H1 (cell line): ENCODE data around the gene PNPLA1. TPM values are rescaled to one million over a fixed set of nuclear protein-coding genes. Genes with fewer than 3 reads are reported as not detected.

Experiments used
- CTCF ChIA-PET: fragments of 300-600 bp; sonication (Branson Sonifier 250); formaldehyde crosslinking; loops from one replicate; lab custom pipeline; 2021; ENCODE audit not compliant: partially characterized antibody; lab: Charles Lee
- POLR2A ChIA-PET: fragments of 300-600 bp; sonication (Branson Sonifier 250); formaldehyde crosslinking; loops from one replicate; lab custom pipeline; 2021; ENCODE audit warnings: inconsistent platforms; ENCODE audit not compliant: partially characterized antibody; lab: Charles Lee
- DNase-seq, 2 experiments: peaks; one replicate each; pipeline versions ENCODE4 v3.0.0 to v3.0.0-alpha.2; 2010 to 2022; ENCODE audit warnings: low spot score in 2 of 2, low read depth in 1 of 2, mixed read lengths in 1 of 2
- FAIRE-seq: peaks from 2 replicates; lab custom pipeline; 2011; peaks lifted over from hg19 to GRCh38; lab: Jason Lieb, UNC
- H2AFZ ChIP-seq: 2 replicates; pipeline ENCODE4 v1.8.1; 2012; ENCODE audit warnings: low read length, inconsistent platforms
- H2AK5ac ChIP-seq: 2 replicates; pipeline ENCODE4 v1.6.1; 2013; ENCODE audit warnings: low read depth, low read length
- H2BK120ac ChIP-seq: replicated peaks from 2 replicates; pipeline ENCODE3; 2013; ENCODE audit warnings: low read depth, low read length, inconsistent platforms
- H2BK12ac ChIP-seq: 2 replicates; pipeline ENCODE4 v1.6.1; 2013; ENCODE audit warnings: low read depth, low read length
- H2BK15ac ChIP-seq: 2 replicates; pipeline ENCODE4 v1.6.1; 2013; ENCODE audit warnings: low read length
- H2BK20ac ChIP-seq: 2 replicates; pipeline ENCODE4 v1.6.1; 2013; ENCODE audit warnings: low read length
- H2BK5ac ChIP-seq: 2 replicates; pipeline ENCODE4 v1.6.1; 2013; ENCODE audit warnings: low read depth, low read length
- H3K14ac ChIP-seq: 2 replicates; pipeline ENCODE4 v1.6.1; 2013; ENCODE audit warnings: inconsistent platforms; ENCODE audit not compliant: insufficient read length
- H3K18ac ChIP-seq: 2 replicates; pipeline ENCODE4 v1.6.1; 2013; ENCODE audit warnings: low read length; ENCODE audit errors: extremely low read depth
- H3K23ac ChIP-seq: 2 replicates; pipeline ENCODE4 v1.6.1; 2013; ENCODE audit warnings: inconsistent platforms; ENCODE audit not compliant: insufficient read length
- H3K23me2 ChIP-seq: 2 replicates; pipeline ENCODE4 v1.6.1; 2013; ENCODE audit warnings: low read depth, low read length
- H3K27ac ChIP-seq: 2 replicates; pipeline ENCODE4 v1.6.1; 2011; ENCODE audit warnings: low read depth, low read length, inconsistent platforms
- H3K27me3 ChIP-seq, 4 experiments: replicated peaks in 1 of 4; 1 replicate in 1 of 4; 2 replicates in 3 of 4; pipeline versions ENCODE4 v1.6.1 to v1.8.1; 2011 to 2013; ENCODE audit warnings: low read length in 3 of 4, mild to moderate bottlenecking in 3 of 4, inconsistent platforms in 2 of 4, mixed read lengths in 2 of 4, moderate library complexity in 1 of 4; ENCODE audit not compliant: control insufficient read depth in 3 of 4, insufficient read depth in 3 of 4; ENCODE audit errors: extremely low read depth in 1 of 4
- H3K36me3 ChIP-seq, 4 experiments: 2 replicates each; pipeline versions ENCODE4 v1.6.1 to v1.8.1; 2011 to 2013; ENCODE audit warnings: mild to moderate bottlenecking in 4 of 4, low read length in 3 of 4, moderate library complexity in 2 of 4, control low read depth in 1 of 4, inconsistent platforms in 1 of 4; ENCODE audit not compliant: insufficient read depth in 4 of 4, control insufficient read depth in 2 of 4
- H3K4ac ChIP-seq: replicated peaks from 2 replicates; pipeline ENCODE3; 2013; ENCODE audit warnings: low read length, low read depth, mixed read lengths, inconsistent platforms; ENCODE audit not compliant: insufficient read length
- H3K4me1 ChIP-seq, 4 experiments: replicated peaks in 1 of 4; 1 replicate in 1 of 4; 2 replicates in 3 of 4; pipeline versions ENCODE4 v1.6.1 to v1.8.1; 2011 to 2013; ENCODE audit warnings: low read length in 3 of 4, inconsistent platforms in 2 of 4, mixed read lengths in 1 of 4; ENCODE audit not compliant: insufficient read depth in 4 of 4, control insufficient read depth in 3 of 4
- H3K4me2 ChIP-seq, 2 experiments: 2 replicates each; pipeline versions ENCODE4 v1.6.1 to v1.8.1; 2011 to 2013; ENCODE audit warnings: low read depth in 2 of 2, low read length in 2 of 2, control low read depth in 1 of 2, inconsistent platforms in 1 of 2, mild to moderate bottlenecking in 1 of 2; ENCODE audit not compliant: insufficient read depth in 1 of 2
- H3K4me3 ChIP-seq, 4 experiments: fragments of 200-600, 300-600 bp in 1 of 4; sonication (generic), shearing (Covaris generic), sonication (Bioruptor Twin) in 1 of 4; 2 replicates each; pipeline versions ENCODE4 v1.5.1 to v1.8.1; 2011 to 2016; ENCODE audit warnings: low read length in 4 of 4, low read depth in 3 of 4, control low read depth in 2 of 4, inconsistent platforms in 2 of 4, mild to moderate bottlenecking in 2 of 4, mixed read lengths in 1 of 4, moderate library complexity in 1 of 4; ENCODE audit not compliant: insufficient read depth in 2 of 4; ENCODE audit errors: extremely low read depth in 1 of 4
- H3K56ac ChIP-seq: replicated peaks from 2 replicates; pipeline ENCODE3; 2013; ENCODE audit warnings: low read depth, mild to moderate bottlenecking, mixed read lengths, low read length, inconsistent platforms; ENCODE audit not compliant: insufficient read length
- H3K79me1 ChIP-seq: 2 replicates; pipeline ENCODE4 v1.6.1; 2013; ENCODE audit warnings: low read depth, low read length, control low read depth
- H3K79me2 ChIP-seq, 2 experiments: 2 replicates each; pipeline versions ENCODE4 v1.6.1 to v1.8.1; 2012 to 2013; ENCODE audit warnings: low read length in 2 of 2, mild to moderate bottlenecking in 2 of 2, inconsistent platforms in 1 of 2; ENCODE audit not compliant: insufficient read depth in 2 of 2, control insufficient read depth in 1 of 2
- H3K9ac ChIP-seq, 4 experiments: replicated peaks in 1 of 4; 1 replicate in 1 of 4; 2 replicates in 3 of 4; pipeline versions ENCODE4 v1.6.1 to v1.8.1; 2011 to 2013; ENCODE audit warnings: low read depth in 3 of 4, low read length in 3 of 4, control low read depth in 2 of 4, mild to moderate bottlenecking in 2 of 4, moderate library complexity in 2 of 4, inconsistent platforms in 1 of 4; ENCODE audit errors: extremely low read depth in 1 of 4
- H3K9me3 ChIP-seq, 2 experiments: 2 replicates each; pipeline versions ENCODE4 v1.6.1 to v1.8.1; 2012 to 2013; ENCODE audit warnings: mild to moderate bottlenecking in 2 of 2, moderate library complexity in 2 of 2, control low read depth in 1 of 2, inconsistent platforms in 1 of 2, low read depth in 1 of 2, low read length in 1 of 2, mixed read lengths in 1 of 2; ENCODE audit not compliant: insufficient read depth in 2 of 2
- H4K20me1 ChIP-seq, 2 experiments: replicated peaks in 1 of 2; 2 replicates each; pipeline versions ENCODE3 to v1.8.1; 2011 to 2013; ENCODE audit warnings: inconsistent platforms in 2 of 2, low read length in 2 of 2, mild to moderate bottlenecking in 1 of 2; ENCODE audit not compliant: insufficient read depth in 2 of 2, control insufficient read depth in 1 of 2
- H4K5ac ChIP-seq: 2 replicates; pipeline ENCODE4 v1.6.1; 2013; ENCODE audit warnings: low read length, low read depth, mixed read lengths, inconsistent platforms; ENCODE audit not compliant: insufficient read length
- H4K8ac ChIP-seq: 2 replicates; pipeline ENCODE4 v1.8.0; 2013; ENCODE audit warnings: mild to moderate bottlenecking, moderate library complexity, low read length, inconsistent platforms; ENCODE audit not compliant: insufficient read depth; ENCODE audit errors: extremely low read depth
- H4K91ac ChIP-seq: replicated peaks from 2 replicates; pipeline ENCODE3; 2013; ENCODE audit warnings: low read length, mixed read lengths, inconsistent platforms; ENCODE audit not compliant: insufficient read length
- ASH2L ChIP-seq: fragments of 200-600, 300-600 bp; sonication (generic); IDR thresholded peaks from one replicate; pipeline ENCODE4 v1.7.1; 2017; ENCODE audit warnings: low read length
- ATF3 ChIP-seq: IDR thresholded peaks from 2 replicates; pipeline ENCODE4 v1.6.1; 2011; ENCODE audit warnings: low read depth, mild to moderate bottlenecking, low read length; ENCODE audit not compliant: insufficient read depth
- EGR1 ChIP-seq: IDR thresholded peaks from 2 replicates; pipeline ENCODE4 v1.6.1; 2011; ENCODE audit warnings: low read depth, low read length, borderline replicate concordance
- JUND ChIP-seq: IDR thresholded peaks from 2 replicates; pipeline ENCODE4 v1.6.1; 2011; ENCODE audit warnings: mild to moderate bottlenecking, improper control_type of control experiment, low read length
- RXRA ChIP-seq: IDR thresholded peaks from 2 replicates; pipeline ENCODE4 v1.6.1; 2011; ENCODE audit warnings: low read depth, mild to moderate bottlenecking, low read length, moderate library complexity; ENCODE audit not compliant: insufficient read depth
- SP4 ChIP-seq: IDR thresholded peaks from 2 replicates; pipeline ENCODE4 v1.6.1; 2012; ENCODE audit warnings: low read length, inconsistent platforms
- SUZ12 ChIP-seq: fragments of 200-600 bp; sonication (generic); IDR thresholded peaks from 2 replicates; pipeline ENCODE4 v1.6.1; 2012; ENCODE audit warnings: mild to moderate bottlenecking, inconsistent platforms, low read length, moderate library complexity, mixed read lengths
- WGBS, 2 experiments: shearing (Covaris generic) in 1 of 2; methylation state at CpG; one replicate each; pipeline versions ENCODE4 v1.1.6 to v1.1.7; 2013 to 2015; ENCODE audit warnings: low lambda C conversion rate in 2 of 2, mixed read lengths in 2 of 2, inconsistent platforms in 1 of 2, low coverage in 1 of 2, missing lambda C conversion rate in 1 of 2; ENCODE audit not compliant: insufficient replicate concordance in 2 of 2, insufficient coverage in 1 of 2, insufficient read length in 1 of 2; ENCODE audit errors: extremely low coverage in 1 of 2, missing lambda C conversion rate in 1 of 2; 5-methylcytosine and 5-hydroxymethylcytosine counted together
- polyA plus RNA-seq, 7 experiments: library from polyadenylated mRNA; depleted of rRNA in 3 of 7; stranded (reverse) in 5 of 7; unstranded in 2 of 7; fragments of >200 nt in 5 of 7; fragments of 200-250 nt in 2 of 7; gene quantifications; 1 replicate in 5 of 7; 2 replicates in 1 of 7; 4 replicates in 1 of 7; pipeline versions ENCODE4 v1.2.1 to v1.2.3, GENCODE V29; 2011 to 2013; ENCODE audit warnings: missing spikeins in 2 of 7, mixed read lengths in 2 of 7
- total RNA-seq: library from RNA; stranded (reverse); fragmentation: NEBNext Ultra II Directional; extraction: Animal tissue kit (Norgen Biotek cat#: 25700); gene quantifications from 2 replicates; pipeline ENCODE4 v1.2.1, GENCODE V29; 2021
- TF ChIP-seq, protein P1 (sequence below), 3 experiments: IDR thresholded peaks; 1 replicate in 2 of 3; 2 replicates in 1 of 3; pipeline versions ENCODE4 v1.5.1 to v1.6.1; 2011; ENCODE audit warnings: low read length in 3 of 3, mild to moderate bottlenecking in 3 of 3, inconsistent platforms in 2 of 3, low read depth in 1 of 3, moderate library complexity in 1 of 3; ENCODE audit not compliant: insufficient read depth in 1 of 3; ENCODE audit errors: control extremely low read depth in 1 of 3

PNPLA1 gene
- total and polyA plus RNA-seq, 2 of the 8 experiments (the other 6 are each of a cell fraction or from before 2014, with no cell fraction given): not detected

DNA sequence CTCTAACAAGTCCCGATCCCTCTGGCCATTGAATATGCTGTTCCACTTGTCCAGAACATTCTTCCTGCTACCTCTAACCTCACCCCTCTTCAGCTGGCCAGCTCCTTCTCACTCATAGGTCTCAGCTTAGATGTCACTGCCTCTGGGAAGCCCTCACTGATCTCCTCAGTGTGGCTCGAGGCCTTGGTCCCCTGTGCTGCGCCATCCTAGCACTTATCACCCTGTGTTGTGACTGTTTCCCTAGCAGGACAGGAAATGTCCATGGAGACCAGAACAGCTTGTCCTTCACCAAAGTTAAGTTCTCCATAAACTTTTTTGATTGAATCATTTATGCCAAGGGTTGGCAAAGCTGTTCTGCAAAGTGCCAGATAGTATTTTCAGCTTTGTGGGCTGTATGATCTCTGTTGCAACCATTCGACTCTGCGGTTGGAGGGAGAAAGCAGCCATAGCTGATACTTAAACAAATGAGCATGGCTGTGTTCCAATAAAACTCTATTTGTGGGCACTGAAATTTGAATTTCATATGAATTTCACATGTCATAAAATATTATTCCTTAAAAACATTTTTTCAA lies 73.3 kb downstream of the PNPLA1 start:
- no peak overlapping the region for H3K18ac ChIP-seq
- ChIA-PET CTCF (interaction anchor here (0.8 to 6.2 kb wide), 7 partner anchors 10 to 248 kb away, joined by 3 to 68 read pairs (median 11); no protein-coding TSS in a partner anchor), POLR2A (no interaction called here)
- H2BK12ac ChIP-seq: no peak overlapping the region
- no peak overlapping the region for H3K4ac ChIP-seq
- DNase-seq (no peak), FAIRE-seq (no peak)
- H2BK15ac ChIP-seq: no peak overlapping the region
- H3K23me2 ChIP-seq: peaks cover 3% of the 10 kb centered on the region; the same call in 1 of the 2 replicates
- H3K79me2 ChIP-seq: no peaks in the 10 kb centered on the region
- H3K27ac ChIP-seq: no peak overlapping the region
- H3K36me3 ChIP-seq: no peaks in the 10 kb centered on the region
- no peaks in the 10 kb centered on the region for H4K20me1 ChIP-seq
- H4K8ac ChIP-seq: no peak overlapping the region
- H3K4me1 ChIP-seq: peaks cover 0 to 3% (median under 1%) of the 10 kb centered on the region in 4 experiments; a peak in 4 of 7 replicates
- no peak overlapping the region for H3K4me3 ChIP-seq
- no peak overlapping the region for H2BK5ac ChIP-seq
- no peak overlapping the region for H3K56ac ChIP-seq
- H2BK120ac ChIP-seq: no peak overlapping the region
- no peak overlapping the region for H2BK20ac ChIP-seq
- H3K14ac ChIP-seq: no peak overlapping the region
- H3K23ac ChIP-seq: no peak overlapping the region
- H3K79me1 ChIP-seq: no peaks in the 10 kb centered on the region
- 81% methylated on average over 5 of the region's 5 CpGs; no CpG with 5 or more reads in 1 of the 2 experiments for WGBS, 2 experiments
- no peaks in the 10 kb centered on the region for H3K9me3 ChIP-seq
- H2AFZ ChIP-seq: no peak overlapping the region
- H3K4me2 ChIP-seq: no peak overlapping the region
- no peak overlapping the region for H4K91ac ChIP-seq
- H2AK5ac ChIP-seq: no peak overlapping the region
- TF ChIP-seq ASH2L: no peak
- TF ChIP-seq SP4: no peak
- no peak for TF ChIP-seq JUND
- no peak for TF ChIP-seq ATF3
- no peak for TF ChIP-seq EGR1
- TF ChIP-seq, protein P1, sequence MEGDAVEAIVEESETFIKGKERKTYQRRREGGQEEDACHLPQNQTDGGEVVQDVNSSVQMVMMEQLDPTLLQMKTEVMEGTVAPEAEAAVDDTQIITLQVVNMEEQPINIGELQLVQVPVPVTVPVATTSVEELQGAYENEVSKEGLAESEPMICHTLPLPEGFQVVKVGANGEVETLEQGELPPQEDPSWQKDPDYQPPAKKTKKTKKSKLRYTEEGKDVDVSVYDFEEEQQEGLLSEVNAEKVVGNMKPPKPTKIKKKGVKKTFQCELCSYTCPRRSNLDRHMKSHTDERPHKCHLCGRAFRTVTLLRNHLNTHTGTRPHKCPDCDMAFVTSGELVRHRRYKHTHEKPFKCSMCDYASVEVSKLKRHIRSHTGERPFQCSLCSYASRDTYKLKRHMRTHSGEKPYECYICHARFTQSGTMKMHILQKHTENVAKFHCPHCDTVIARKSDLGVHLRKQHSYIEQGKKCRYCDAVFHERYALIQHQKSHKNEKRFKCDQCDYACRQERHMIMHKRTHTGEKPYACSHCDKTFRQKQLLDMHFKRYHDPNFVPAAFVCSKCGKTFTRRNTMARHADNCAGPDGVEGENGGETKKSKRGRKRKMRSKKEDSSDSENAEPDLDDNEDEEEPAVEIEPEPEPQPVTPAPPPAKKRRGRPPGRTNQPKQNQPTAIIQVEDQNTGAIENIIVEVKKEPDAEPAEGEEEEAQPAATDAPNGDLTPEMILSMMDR (IDR thresholded peaks at IDR 0.05; ENCODE audit: control extremely low read depth in 1 of 3, insufficient read depth in 1 of 3, low read depth in 1 of 3, low read length in 3 of 3): no peak
- TF ChIP-seq SUZ12: no peak
- no peak for TF ChIP-seq RXRA
- H4K5ac ChIP-seq: no peak overlapping the region
- H3K27me3 ChIP-seq: peaks cover 0 to 6% (median 2%) of the 10 kb centered on the region in 4 experiments; a peak in 3 of 7 replicates
- no peak overlapping the region for H3K9ac ChIP-seq
